GM12891 (cell line): Measurements from ENCODE around the gene DCAF15.

ENCODE experiments used
- DNase-seq: peaks from one replicate; pipeline ENCODE4 v3.0.0; 2011; ENCODE audit warnings: low spot score; ENCODE audit not compliant: insufficient read length
- FAIRE-seq: peaks from 2 replicates; lab custom pipeline; 2011; peaks lifted over from hg19 to GRCh38; lab: Jason Lieb, UNC
- PAX5 ChIP-seq: IDR thresholded peaks from 2 replicates; pipeline ENCODE4 v1.6.1; 2011; ENCODE audit warnings: low read length, moderate library complexity, mild to moderate bottlenecking; ENCODE audit not compliant: insufficient read depth, severe bottlenecking
- POLR2A ChIP-seq: IDR thresholded peaks from 2 replicates; pipeline ENCODE4 v1.6.1; 2011; ENCODE audit warnings: low read depth, low read length, control low read depth
- POLR2AphosphoS5 ChIP-seq: IDR thresholded peaks from 2 replicates; pipeline ENCODE4 v1.6.1; 2011; ENCODE audit warnings: low read depth, low read length, control low read depth
- POU2F2 ChIP-seq: IDR thresholded peaks from 2 replicates; pipeline ENCODE4 v1.6.1; 2011; ENCODE audit warnings: low read depth, mild to moderate bottlenecking, control low read depth, low read length, moderate library complexity
- SPI1 ChIP-seq: IDR thresholded peaks from 2 replicates; pipeline ENCODE4 v1.6.1; 2011; ENCODE audit warnings: low read depth, low read length, control low read depth
- TAF1 ChIP-seq: IDR thresholded peaks from 2 replicates; pipeline ENCODE4 v1.6.1; 2011; ENCODE audit warnings: low read depth, low read length, control low read depth

DCAF15 gene

DNA sequence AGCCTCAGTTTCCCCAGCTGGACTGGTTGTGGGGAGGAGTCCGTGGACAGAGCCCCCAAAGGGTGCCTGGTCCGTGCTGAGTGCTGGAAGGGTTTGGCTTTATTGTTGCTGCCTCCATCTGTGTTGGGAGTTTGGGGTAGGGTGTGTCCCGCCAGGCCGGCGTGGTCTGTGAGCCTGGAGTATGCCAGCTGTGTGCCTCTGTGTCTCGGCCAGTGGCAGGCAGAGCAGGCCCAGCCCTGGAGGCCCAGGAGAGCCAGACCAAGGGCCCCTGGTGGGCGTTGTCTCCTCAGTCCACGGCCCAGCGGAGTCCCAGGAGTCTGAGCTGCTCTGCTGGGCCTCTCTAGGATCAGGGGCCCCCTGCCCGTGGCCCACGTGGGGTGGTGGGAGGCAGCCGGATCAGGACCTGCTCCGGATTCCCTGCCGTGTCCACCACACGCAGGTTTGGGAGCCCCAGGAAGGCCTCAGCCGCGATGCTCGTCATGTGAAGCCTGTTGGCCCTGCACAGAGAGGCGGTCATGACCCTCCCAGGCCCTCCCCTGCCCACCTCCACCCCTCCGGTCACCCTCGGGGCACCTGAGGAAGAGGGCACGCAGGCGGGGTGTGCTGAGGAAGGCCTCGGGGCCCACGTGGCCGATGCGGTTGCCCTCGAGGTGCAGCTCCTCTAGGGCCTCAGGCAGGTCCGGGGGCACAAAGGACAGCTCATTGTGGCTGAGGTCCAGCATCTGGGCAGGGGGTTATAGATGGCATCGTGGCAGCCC, 20.7 kb upstream of the DCAF15 start:
- FAIRE-seq (no peak), DNase-seq (no peak)
- TF ChIP-seq PAX5 = no peak
- TF ChIP-seq TAF1 = no peak
- no peak for TF ChIP-seq POU2F2
- no peak for TF ChIP-seq POLR2AphosphoS5
- TF ChIP-seq POLR2A = no peak

DNA sequence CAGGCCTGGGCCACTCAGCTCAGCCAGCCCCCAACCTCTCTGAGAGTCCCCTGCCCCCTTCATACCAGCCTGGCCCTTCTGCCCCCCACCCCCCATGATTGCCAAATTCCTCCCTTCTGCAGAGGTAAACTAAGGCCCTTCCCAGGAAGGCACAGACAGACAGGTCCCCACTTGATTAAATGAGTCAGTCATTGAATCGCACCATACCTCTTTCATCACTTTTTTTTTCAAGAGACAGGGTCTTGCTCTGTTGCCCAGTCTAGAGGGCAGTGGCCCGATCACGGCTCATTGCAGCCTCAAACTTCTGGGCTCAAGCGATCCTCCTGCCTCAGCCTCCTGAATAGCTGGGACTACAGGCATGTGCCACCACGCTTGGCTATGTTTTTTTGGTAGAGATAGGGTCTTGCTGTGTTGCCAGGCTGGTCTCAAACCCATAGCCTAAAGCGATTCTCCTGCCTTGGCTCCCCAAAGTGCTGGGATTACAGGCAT, 20.1 kb upstream of the DCAF15 start:
- FAIRE-seq (no peak), DNase-seq (no peak)
- TF ChIP-seq POLR2AphosphoS5 (no peak), SPI1 (no peak), PAX5 (no peak), POU2F2 (no peak), POLR2A (no peak), TAF1 (no peak)

DNA sequence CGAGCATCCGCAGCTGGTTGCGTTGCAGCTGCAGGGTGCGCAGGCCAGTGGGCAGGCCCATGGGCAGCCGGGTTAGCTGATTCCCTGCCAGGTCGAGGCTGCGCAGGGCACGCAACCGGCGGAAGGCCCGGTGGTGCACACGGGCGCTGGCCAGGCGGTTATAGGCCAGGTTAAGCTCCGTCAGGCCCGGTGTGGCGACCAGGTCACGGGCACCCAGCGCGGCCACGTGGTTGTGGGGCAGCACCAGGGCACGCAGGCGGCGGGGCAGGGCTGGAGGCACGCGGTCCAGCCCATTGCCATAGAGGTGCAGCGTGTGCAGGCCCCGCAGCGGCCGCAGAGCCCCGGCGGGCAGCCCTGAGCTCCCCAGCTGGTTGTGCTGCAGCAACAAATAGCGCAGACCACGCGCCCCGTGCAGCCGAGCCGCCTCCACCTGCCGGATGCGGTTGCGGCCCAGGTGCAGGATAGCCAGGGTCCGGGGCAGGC, 19.4 kb upstream of the DCAF15 start:
- TF ChIP-seq SPI1 (no peak), TAF1 (no peak), POU2F2 (no peak), PAX5 (no peak), POLR2AphosphoS5 (no peak), POLR2A (no peak)
- FAIRE-seq = no peak
- DNase-seq = no peak

DNA sequence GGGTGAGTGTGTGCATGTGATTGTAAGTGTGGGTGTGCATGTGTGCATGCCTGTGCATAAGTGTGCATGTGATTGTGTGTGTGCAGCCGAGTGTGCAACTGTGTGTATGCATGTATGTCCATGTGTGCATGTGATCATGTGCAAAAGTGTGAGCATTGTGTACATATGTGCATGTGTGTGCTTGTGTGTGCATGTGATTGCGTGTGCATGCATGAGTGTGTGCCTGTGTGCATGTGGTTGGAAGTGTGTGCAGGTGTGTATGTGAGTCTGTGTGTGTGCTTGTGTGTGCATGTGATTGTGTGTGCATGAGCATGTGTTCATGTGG, 17.6 kb upstream of the DCAF15 start:
- no peak for DNase-seq
- peak; percentile 13 for FAIRE-seq
- no peak for TF ChIP-seq POLR2AphosphoS5

DNA sequence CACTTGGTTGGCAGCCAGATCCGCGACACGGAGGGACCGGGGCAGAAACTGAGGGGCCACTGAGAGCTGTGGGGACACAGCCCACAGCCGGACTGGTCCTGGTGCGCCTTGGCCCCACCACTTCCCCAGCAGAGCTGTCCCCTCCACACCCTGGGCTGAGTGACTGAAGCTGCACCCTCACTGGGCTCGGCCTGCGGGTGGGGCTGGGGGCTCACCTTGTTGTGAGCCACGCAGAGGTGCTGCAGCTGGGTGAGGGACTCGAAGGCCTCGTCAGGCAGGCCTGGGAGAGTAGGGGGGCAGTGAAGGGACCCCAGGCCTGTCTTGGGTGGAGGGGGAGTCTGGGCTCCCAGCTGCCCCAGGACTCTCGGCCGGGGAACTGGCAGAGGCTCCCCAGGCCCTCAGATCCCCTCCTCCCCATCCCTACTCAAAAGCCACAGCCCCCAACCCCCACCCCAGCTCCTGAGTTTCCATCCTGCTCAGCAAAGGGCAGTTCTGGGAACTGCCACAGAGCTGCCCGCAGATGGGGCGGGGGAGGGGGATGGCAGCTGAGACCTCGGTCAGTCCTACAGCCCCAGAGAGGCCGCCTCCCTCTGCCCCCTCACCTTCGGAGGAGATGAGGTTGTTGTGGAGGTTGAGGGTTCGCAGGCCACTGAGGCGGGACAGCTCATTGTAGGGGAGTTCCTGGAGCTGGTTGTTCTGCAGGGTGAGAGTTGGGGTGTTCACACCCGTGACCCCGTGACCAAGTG, 16.4 kb upstream of the DCAF15 start:
- TF ChIP-seq POU2F2 = no peak
- TF ChIP-seq PAX5 = no peak
- no peak for TF ChIP-seq TAF1
- no peak for TF ChIP-seq POLR2AphosphoS5
- no peak for TF ChIP-seq SPI1
- no peak for TF ChIP-seq POLR2A
- FAIRE-seq (no peak), DNase-seq (no peak)

DNA sequence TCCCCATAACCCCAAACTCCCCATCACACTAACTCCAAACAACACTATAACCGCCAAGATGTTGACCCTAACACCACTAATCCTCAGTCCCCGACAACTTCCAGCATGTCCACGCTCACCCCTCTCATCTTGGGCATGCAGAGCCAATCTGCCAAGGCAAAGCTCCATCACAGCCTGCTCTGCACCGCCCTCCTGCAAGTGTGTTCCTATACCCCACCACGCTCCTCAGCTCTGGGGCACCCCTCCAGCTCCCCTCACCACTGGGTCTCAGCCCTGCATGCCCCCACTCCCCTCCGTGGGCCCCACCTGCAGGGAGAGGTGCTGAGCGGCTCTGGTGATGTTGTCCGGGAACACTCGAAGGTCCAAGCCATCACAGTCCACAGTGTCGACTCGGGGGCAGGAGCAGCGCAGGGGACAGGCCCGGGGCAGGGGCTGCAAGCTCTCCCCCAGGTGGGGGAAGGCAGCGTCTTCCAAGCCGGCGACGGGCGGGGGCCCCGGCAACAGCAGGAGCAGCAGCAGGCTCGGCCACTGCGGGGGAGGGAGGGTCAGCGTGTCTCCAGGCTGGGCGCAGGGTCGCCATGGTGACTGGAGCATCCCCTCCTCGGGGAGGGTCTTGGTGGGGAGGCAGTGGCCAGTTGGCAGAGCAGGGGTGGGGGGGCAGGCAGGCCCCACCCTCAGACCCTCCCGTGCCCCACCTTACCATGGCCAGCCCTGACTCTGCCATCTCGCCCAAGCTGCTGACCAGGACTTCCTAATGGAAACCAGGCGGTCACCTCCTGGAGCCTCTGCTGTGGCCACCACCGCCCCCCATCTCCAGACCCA, 14.6 kb upstream of the DCAF15 start:
- TF ChIP-seq POU2F2 = no peak
- no peak for TF ChIP-seq POLR2A
- DNase-seq = no peak
- no peak for FAIRE-seq

DNA sequence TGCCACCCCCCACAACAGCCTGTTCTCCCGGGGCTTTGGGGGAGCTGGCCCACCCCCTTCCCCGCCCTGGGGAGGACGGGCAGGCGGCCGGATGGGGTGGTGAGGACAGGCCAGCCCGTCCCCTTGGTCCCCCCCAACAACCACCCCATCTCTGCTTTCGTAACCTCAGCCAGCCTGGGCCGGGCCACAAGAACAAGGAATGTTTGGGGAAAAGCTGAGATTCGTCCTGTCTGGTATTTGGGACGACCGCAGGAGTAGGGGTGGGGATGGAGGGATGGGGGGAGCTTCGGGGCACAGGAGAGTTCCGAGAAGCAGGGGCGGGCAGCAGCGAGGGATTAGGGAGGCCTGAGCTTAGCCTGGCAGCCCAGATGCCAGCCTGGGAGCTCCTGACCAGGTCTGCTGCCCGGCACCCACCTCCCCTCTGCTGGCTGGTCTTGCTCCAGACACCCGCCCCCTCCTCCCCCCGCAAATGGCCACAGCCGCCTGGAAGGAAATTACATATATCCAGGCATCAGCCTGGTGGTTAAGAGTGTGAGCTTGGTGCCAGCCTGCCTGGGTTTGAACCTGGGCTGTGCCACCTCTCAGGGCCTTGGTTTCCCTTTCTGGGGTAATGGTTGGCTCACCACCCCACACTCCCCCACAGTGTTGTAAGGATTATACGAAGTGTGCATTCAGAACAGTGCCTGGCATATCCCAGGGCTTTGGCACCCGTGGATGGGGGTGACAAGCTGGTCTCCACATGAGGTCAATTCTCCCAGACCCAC, 13.8 kb upstream of the DCAF15 start, which contains the start of gene PODNL1:
Gene PODNL1, minus strand, starts transcription at position 117 of the 764 bp plus-strand sequence. CDS start 236 bp downstream, outside the sequence.
- FAIRE-seq (no peak), DNase-seq (no peak)
- TF ChIP-seq POU2F2 = no peak
- no peak for TF ChIP-seq TAF1
- no peak for TF ChIP-seq PAX5
- TF ChIP-seq POLR2A = no peak
- no peak for TF ChIP-seq POLR2AphosphoS5
- TF ChIP-seq SPI1 = no peak

DNA sequence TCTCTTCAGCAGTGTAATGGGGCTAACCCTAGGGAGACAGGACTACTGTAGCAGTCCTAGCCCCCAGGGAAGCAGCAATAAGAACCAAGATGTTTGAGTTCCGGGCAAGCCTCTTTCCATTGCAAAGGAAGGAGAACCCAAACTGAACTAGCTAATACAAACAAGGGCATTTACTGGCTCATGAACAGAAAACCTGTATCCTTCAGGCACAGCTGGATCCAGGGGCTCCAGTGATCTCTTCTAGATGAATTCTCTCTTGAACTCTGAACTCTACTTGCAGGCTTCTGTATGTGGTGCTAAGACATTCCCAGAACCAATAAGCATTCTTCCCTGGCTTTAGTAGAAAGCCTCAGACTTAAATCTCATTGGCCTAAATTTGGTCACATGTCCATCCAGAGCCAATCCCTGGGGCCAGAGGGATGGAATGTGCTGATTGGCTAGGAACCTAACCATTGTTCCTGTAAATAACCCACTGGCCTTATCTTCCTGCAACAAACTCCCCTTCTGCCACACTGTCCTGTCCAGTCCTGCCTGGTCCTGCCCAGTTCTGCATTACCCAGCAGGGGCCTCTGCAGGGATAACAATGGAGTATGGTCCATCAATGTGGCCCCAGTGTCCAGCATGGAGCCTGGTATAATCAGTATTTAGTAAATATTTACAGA, 10.2 kb upstream of the DCAF15 start:
- no peak for FAIRE-seq
- no peak for DNase-seq
- TF ChIP-seq SPI1 = no peak
- TF ChIP-seq POLR2AphosphoS5 = no peak
- TF ChIP-seq POU2F2 = no peak
- TF ChIP-seq TAF1 = no peak
- no peak for TF ChIP-seq POLR2A
- TF ChIP-seq PAX5 = no peak
